ENCODE measurements around the gene PRKG1. TPM values are rescaled to one million over a fixed set of nuclear protein-coding genes. Genes with fewer than 3 reads are reported as not detected.

Gene PRKG1
- total and polyA plus RNA-seq, 2 of the 4 experiments (the other 2 are of a cell fraction): 3.5 to 18.3 TPM

GRCh38 chr10:52191049-52191448 lies 1116.8 kb downstream of the PRKG1 start:
- Histone ChIP-seq H3K36me3 (ENCODE audit: control insufficient read depth, insufficient read depth, low read length) (no peaks in the 10 kb centered on the region), H3K27me3 (ENCODE audit: control insufficient read depth, insufficient read depth, low read length) (no peaks in the 10 kb centered on the region), H3K9me1 (ENCODE audit: insufficient read depth, low read length) (no peaks in the 10 kb centered on the region), H3K9ac (ENCODE audit: low read depth, low read length) (no peak overlapping the region), H3K14ac (replicated peaks; ENCODE audit: low read depth, low read length) (no peak overlapping the region), H2AK5ac (ENCODE audit: low read depth, low read length) (no peak overlapping the region), H4K5ac (ENCODE audit: low read depth, low read length) (no peak overlapping the region), H2BK5ac (ENCODE audit: low read depth, low read length, poor library complexity, severe bottlenecking) (no peak overlapping the region), H3K4me3 (ENCODE audit: insufficient read depth, low read depth, low read length) (no peak overlapping the region), H3K4me1 (ENCODE audit: control insufficient read depth, insufficient read depth, low read length) (no peaks in the 10 kb centered on the region), H2AFZ (replicated peaks; ENCODE audit: low read length, poor library complexity) (no peak overlapping the region), H2BK20ac (ENCODE audit: low read depth, low read length) (no peak overlapping the region), H3K27ac (ENCODE audit: insufficient read depth, low read length) (no peak overlapping the region), H4K8ac (ENCODE audit: low read depth in 2 of 2, low read length in 2 of 2) (no peak overlapping the region), H4K91ac (ENCODE audit: insufficient read depth, low read depth, low read length) (no peak overlapping the region), H3K23ac (ENCODE audit: low read depth, low read length) (no peak overlapping the region), H2AK9ac (replicated peaks; ENCODE audit: low read depth, low read length, poor library complexity) (no peak overlapping the region), H3K4me2 (ENCODE audit: low read depth, low read length) (no peak overlapping the region), H3K4ac (ENCODE audit: low read depth, low read length) (no peak overlapping the region), H4K20me1 (ENCODE audit: insufficient read depth, low read length) (no peaks in the 10 kb centered on the region), H3K9me3 (ENCODE audit: control insufficient read depth, insufficient read depth, low read length) (no peaks in the 10 kb centered on the region), H3K79me1 (ENCODE audit: low read depth in 1 of 2, low read length in 2 of 2) (no peaks in the 10 kb centered on the region), H2BK15ac (ENCODE audit: low read depth, low read length) (no peak overlapping the region), H3K18ac (ENCODE audit: low read depth, low read length) (no peak overlapping the region), H3K56ac (ENCODE audit: extremely low read depth, insufficient read depth, low read length) (no peak overlapping the region), H2BK120ac (ENCODE audit: low read depth, low read length) (no peak overlapping the region)
- CTCF ChIA-PET: no interaction called here
- in situ Hi-C loops (cut with MboI; ENCODE audit: low sequenced_read_pairs) (no loop called here), dilution Hi-C loops (cut with HindIII; ENCODE audit: low sequenced_read_pairs, unreplicated experiment) (no loop called here), intact Hi-C loops (cut with micrococcal nuclease) (no loop called here)
- ATAC-seq (ENCODE audit: low read depth) (no peak), DNase-seq (no peak)
- BruUV-seq (replicated peaks): no TSS peak
- TF ChIP-seq FOS (IDR thresholded peaks at IDR 0.05; ENCODE audit: low read depth, low read length) (no peak), RFX5 (IDR thresholded peaks at IDR 0.05; ENCODE audit: low read depth, low read length) (no peak), MAZ (IDR thresholded peaks at IDR 0.05; ENCODE audit: borderline replicate concordance, low read depth, low read length) (no peak), MXI1 (IDR thresholded peaks at IDR 0.05; ENCODE audit: borderline replicate concordance, low read depth, low read length) (no peak), CTCF (conservative IDR thresholded peaks at IDR 0.05; ENCODE audit: low read depth, low read length) (no peak), CHD1 (IDR thresholded peaks at IDR 0.05; ENCODE audit: low read depth, low read length) (no peak), USF2 (IDR thresholded peaks at IDR 0.05; ENCODE audit: low read depth, low read length) (no peak), NFE2L2 (IDR thresholded peaks at IDR 0.05; ENCODE audit: low read depth, low read length) (no peak), RCOR1 (IDR thresholded peaks at IDR 0.05; ENCODE audit: insufficient replicate concordance, low read length) (no peak), POLR2A (IDR thresholded peaks at IDR 0.05; ENCODE audit: low read depth, low read length) (no peak), CEBPB (IDR thresholded peaks at IDR 0.05; ENCODE audit: low read depth, low read length) (no peak), SMC3 (IDR thresholded peaks at IDR 0.05; ENCODE audit: low read depth, low read length) (no peak), MAFK (IDR thresholded peaks at IDR 0.05; ENCODE audit: low read depth, low read length) (no peak), RAD21 (IDR thresholded peaks at IDR 0.05; ENCODE audit: low read length) (no peak), BHLHE40 (IDR thresholded peaks at IDR 0.05; ENCODE audit: low read depth, low read length) (no peak)
- TF ChIP-seq, protein P1, sequence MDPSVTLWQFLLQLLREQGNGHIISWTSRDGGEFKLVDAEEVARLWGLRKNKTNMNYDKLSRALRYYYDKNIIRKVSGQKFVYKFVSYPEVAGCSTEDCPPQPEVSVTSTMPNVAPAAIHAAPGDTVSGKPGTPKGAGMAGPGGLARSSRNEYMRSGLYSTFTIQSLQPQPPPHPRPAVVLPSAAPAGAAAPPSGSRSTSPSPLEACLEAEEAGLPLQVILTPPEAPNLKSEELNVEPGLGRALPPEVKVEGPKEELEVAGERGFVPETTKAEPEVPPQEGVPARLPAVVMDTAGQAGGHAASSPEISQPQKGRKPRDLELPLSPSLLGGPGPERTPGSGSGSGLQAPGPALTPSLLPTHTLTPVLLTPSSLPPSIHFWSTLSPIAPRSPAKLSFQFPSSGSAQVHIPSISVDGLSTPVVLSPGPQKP (IDR thresholded peaks at IDR 0.05; ENCODE audit: borderline replicate concordance, low read depth, low read length): no peak
- no CpG with 5 or more reads among the region's 5 CpGs for WGBS, 2 experiments (ENCODE audit: extremely low coverage in 2 of 2, insufficient read length in 1 of 2)
- POLR2A ChIA-PET (ENCODE audit: unreplicated experiment): no interaction called here
